NT2/D1 (cell line): Measurements from ENCODE around the gene DIS3L2.

Experiments used
- YY1 ChIP-seq: IDR thresholded peaks from 2 replicates; pipeline ENCODE4 v1.6.1; 2011; ENCODE audit not compliant: insufficient read length, insufficient read depth
- ZNF274 ChIP-seq: IDR thresholded peaks from 2 replicates; pipeline ENCODE4 v1.6.1; 2011; ENCODE audit warnings: mild to moderate bottlenecking, low read depth, low read length

DNA sequence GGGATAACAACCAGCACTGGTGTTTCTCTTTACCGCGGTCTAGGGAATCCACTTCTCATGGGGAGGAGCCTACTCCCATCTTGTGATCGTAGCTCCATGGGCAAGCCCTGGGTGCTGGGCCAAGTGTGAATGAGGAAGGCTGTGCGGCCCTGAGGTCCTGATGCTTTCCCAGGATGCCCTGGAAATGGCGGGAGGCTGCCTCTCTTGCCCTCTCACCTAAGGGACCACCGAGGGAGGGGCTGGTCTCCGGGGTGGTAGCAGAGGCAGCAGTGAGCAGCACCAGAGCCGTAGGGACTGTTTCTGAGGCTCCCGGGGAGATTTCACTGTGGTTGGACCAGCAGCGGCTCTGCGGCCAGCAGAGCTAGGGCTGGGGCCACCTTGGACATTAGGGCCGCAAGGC lies 19.8 kb upstream of the DIS3L2 start:
- no peak for TF ChIP-seq YY1
- no peak for TF ChIP-seq ZNF274
